HepG2 (cell line): ENCODE measurements around the gene TRPM1. TPM values are rescaled to one million over a fixed set of nuclear protein-coding genes. Genes with fewer than 3 reads are reported as not detected.

Experiments used
- CBX5 ChIP-seq: sonication (generic); formaldehyde crosslinking; IDR thresholded peaks from 2 replicates; pipeline ENCODE4 v1.4.0; 2020; ENCODE audit warnings: missing genetic modification reagents, borderline replicate concordance
- CC2D1A ChIP-seq: sonication (generic); formaldehyde crosslinking; IDR thresholded peaks from 2 replicates; pipeline ENCODE4 v1.8.1; 2023; ENCODE audit warnings: mild to moderate bottlenecking, missing genetic modification reagents
- FOXK2 ChIP-seq: fragments of 450-650 bp; IDR thresholded peaks from 2 replicates; pipeline ENCODE4 v1.6.1; 2016
- GZF1 ChIP-seq: sonication (generic); formaldehyde crosslinking; IDR thresholded peaks from 2 replicates; pipeline ENCODE4 v1.5.1; 2020; ENCODE audit warnings: mild to moderate bottlenecking, missing genetic modification reagents
- IKZF1 ChIP-seq: fragments of 450-650 bp; IDR thresholded peaks from 2 replicates; pipeline ENCODE4 v1.7.1; 2016
- SNAI1 ChIP-seq: sonication (generic); formaldehyde crosslinking; IDR thresholded peaks from 2 replicates; pipeline ENCODE4 v1.5.0; 2020; ENCODE audit warnings: mild to moderate bottlenecking, missing genetic modification reagents, borderline replicate concordance
- SP1 ChIP-seq, 2 experiments: fragments of 450-650 bp in 1 of 2; sonication (generic) in 1 of 2; formaldehyde crosslinking in 1 of 2; IDR thresholded peaks; 2 replicates each; pipeline versions ENCODE4 v1.4.0 to v1.6.1; 2016 to 2020; ENCODE audit warnings: missing genetic modification reagents in 1 of 2
- SP140L ChIP-seq: sonication (generic); formaldehyde crosslinking; IDR thresholded peaks from 2 replicates; pipeline ENCODE4 v1.4.0; 2020; ENCODE audit warnings: missing genetic modification reagents, borderline replicate concordance
- STAT5B ChIP-seq: sonication (generic); formaldehyde crosslinking; IDR thresholded peaks from 2 replicates; pipeline ENCODE4 v1.4.0; 2020; ENCODE audit warnings: missing genetic modification reagents
- SYNCRIP ChIP-seq: fragments of 200-400 bp; formaldehyde crosslinking; IDR thresholded peaks from 2 replicates; pipeline ENCODE4 v1.6.1; 2018; ENCODE audit warnings: mild to moderate bottlenecking, low read depth, low read length; ENCODE audit not compliant: insufficient read depth
- TCF12 ChIP-seq, 2 experiments: fragments of 450-650 bp in 1 of 2; sonication (generic) in 1 of 2; formaldehyde crosslinking in 1 of 2; IDR thresholded peaks; 2 replicates each; pipeline versions ENCODE4 v1.6.1 to v1.8.0; 2017 to 2022; ENCODE audit warnings: antibody characterized with exemption in 1 of 2, mild to moderate bottlenecking in 1 of 2, missing genetic modification reagents in 1 of 2, moderate library complexity in 1 of 2
- TCF7 ChIP-seq: sonication (generic); IDR thresholded peaks from 2 replicates; pipeline ENCODE4 v1.6.1; 2016; ENCODE audit warnings: antibody characterized with exemption, low read depth
- ZC3H4 ChIP-seq: sonication (generic); formaldehyde crosslinking; IDR thresholded peaks from 2 replicates; pipeline ENCODE4 v1.4.0; 2020; ENCODE audit warnings: missing genetic modification reagents, borderline replicate concordance
- ZMAT3 ChIP-seq: sonication (generic); formaldehyde crosslinking; conservative IDR thresholded peaks from 2 replicates; pipeline ENCODE4 v1.7.0; 2021; ENCODE audit warnings: missing genetic modification reagents
- ZNF10 ChIP-seq: sonication (generic); formaldehyde crosslinking; IDR thresholded peaks from 2 replicates; pipeline ENCODE4 v1.4.0; 2020; ENCODE audit warnings: mild to moderate bottlenecking, low read depth, missing genetic modification reagents, borderline replicate concordance
- ZNF180 ChIP-seq: sonication (generic); formaldehyde crosslinking; IDR thresholded peaks from 2 replicates; pipeline ENCODE4 v1.4.0; 2020; ENCODE audit warnings: low read depth, missing genetic modification reagents, borderline replicate concordance
- ZNF24 ChIP-seq: fragments of 450-650 bp; IDR thresholded peaks from 2 replicates; pipeline ENCODE4 v1.6.1; 2017; ENCODE audit warnings: antibody characterized with exemption, mild to moderate bottlenecking
- ZNF263 ChIP-seq: sonication (generic); formaldehyde crosslinking; IDR thresholded peaks from 2 replicates; pipeline ENCODE4 v1.4.0; 2020; ENCODE audit warnings: missing genetic modification reagents
- ZNF446 ChIP-seq: sonication (generic); formaldehyde crosslinking; IDR thresholded peaks from 2 replicates; pipeline ENCODE4 v1.5.0; 2020; ENCODE audit warnings: mild to moderate bottlenecking, missing genetic modification reagents
- ZNF550 ChIP-seq: sonication (generic); formaldehyde crosslinking; IDR thresholded peaks from 2 replicates; pipeline ENCODE4 v1.4.0; 2020; ENCODE audit warnings: mild to moderate bottlenecking, missing genetic modification reagents, borderline replicate concordance
- ZNF557 ChIP-seq: sonication (generic); formaldehyde crosslinking; IDR thresholded peaks from 2 replicates; pipeline ENCODE4 v1.4.0; 2020; ENCODE audit warnings: missing genetic modification reagents
- ZNF749 ChIP-seq: sonication (generic); formaldehyde crosslinking; IDR thresholded peaks from 2 replicates; pipeline ENCODE4 v1.8.0; 2022; ENCODE audit warnings: mild to moderate bottlenecking, missing genetic modification reagents, moderate library complexity, borderline replicate concordance
- ZNF768 ChIP-seq: sonication (generic); formaldehyde crosslinking; IDR thresholded peaks from 2 replicates; pipeline ENCODE4 v1.4.0; 2020; ENCODE audit warnings: missing genetic modification reagents
- ZNF792 ChIP-seq: IDR thresholded peaks from 2 replicates; pipeline ENCODE4 v1.6.1; 2016
- ZNF878 ChIP-seq: sonication (generic); formaldehyde crosslinking; IDR thresholded peaks from 2 replicates; pipeline ENCODE4 v1.8.1; 2023; ENCODE audit warnings: mild to moderate bottlenecking, missing genetic modification reagents, moderate library complexity
- polyA plus RNA-seq, 8 experiments: library from polyadenylated mRNA; depleted of rRNA in 3 of 8; stranded (reverse) in 7 of 8; unstranded in 1 of 8; fragments of >200 nt; fragmentation: Illumina TruSeq in 4 of 8; extraction: Trizol in 4 of 8; gene quantifications; 2 replicates each; pipeline versions ENCODE4 v1.2.1 to v1.2.3, GENCODE V29; 2011 to 2016; ENCODE audit warnings: low read depth in 4 of 8, missing spikeins in 1 of 8, mixed read lengths in 1 of 8; ENCODE audit not compliant: insufficient read depth in 1 of 8
- total RNA-seq, 5 experiments: library from RNA; depleted of rRNA; stranded (reverse); fragments of >200 nt; fragmentation: Illumina TruSeq; extraction: Trizol; gene quantifications; 2 replicates each; pipeline ENCODE4 v1.2.3, GENCODE V29; 2016; ENCODE audit warnings: low read depth in 1 of 5
- TF ChIP-seq, protein P1 (sequence below): sonication (generic); formaldehyde crosslinking; IDR thresholded peaks from 2 replicates; pipeline ENCODE4 v1.5.1; 2020; ENCODE audit warnings: mild to moderate bottlenecking, missing genetic modification reagents, moderate library complexity
- TF ChIP-seq, protein P2 (sequence below): IDR thresholded peaks from 2 replicates; pipeline ENCODE4 v1.6.1; 2016; ENCODE audit warnings: mild to moderate bottlenecking, missing biosample characterization, missing genetic modification reagents
- TF ChIP-seq, protein P3 (sequence below): sonication (generic); IDR thresholded peaks from 2 replicates; pipeline ENCODE4 v1.6.1; 2016; ENCODE audit warnings: low read depth, borderline replicate concordance

The TRPM1 gene
- total and polyA plus RNA-seq, 2 of the 13 experiments (the other 11 are each of a cell fraction or from before 2014, with no cell fraction given), result not detected

DNA sequence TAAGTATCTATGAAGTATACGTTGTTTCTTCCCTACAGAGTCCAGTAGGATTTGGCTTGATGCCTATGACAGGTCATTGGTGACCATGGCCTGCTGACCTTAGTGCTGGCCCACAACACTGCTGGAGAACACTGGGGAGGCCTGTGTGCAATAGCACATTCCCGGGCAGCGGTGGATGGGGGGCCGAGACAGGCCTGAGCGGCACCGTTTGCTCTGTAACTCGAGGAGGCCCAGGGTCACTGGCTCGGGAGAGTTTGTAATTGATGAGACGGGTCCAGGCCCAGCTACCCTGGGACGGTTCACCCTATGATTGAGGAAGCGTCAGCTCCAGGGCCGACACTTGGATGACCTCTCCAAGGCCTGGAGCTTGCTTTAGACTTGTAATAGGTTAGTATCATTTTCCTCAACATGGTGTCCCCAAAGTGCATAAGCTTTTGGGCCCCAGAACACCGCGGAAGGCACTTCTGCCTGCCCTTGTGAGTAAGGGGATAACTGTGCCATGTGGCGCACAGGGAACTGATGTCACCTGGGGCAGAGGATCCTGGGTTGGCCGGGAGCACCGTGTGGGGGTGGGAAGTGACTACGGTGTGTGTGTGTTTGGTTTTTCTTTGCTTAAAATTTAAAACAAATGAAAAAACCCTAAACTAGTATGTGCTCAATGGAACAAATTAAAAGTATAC is 12.0 kb downstream of the TRPM1 start (continued):
- TF ChIP-seq SYNCRIP (no peak), ZNF446 (CRISPR knock-in tag) (no peak), GZF1 (CRISPR knock-in tag) (no peak), ZNF878 (CRISPR knock-in tag) (no peak), TCF12 (IDR thresholded peaks at IDR 0.05) (no peak), TCF12 (CRISPR knock-in tag; IDR thresholded peaks at IDR 0.05) (no peak), ZMAT3 (no peak), FOXK2 (no peak), SP140L (CRISPR knock-in tag) (no peak), ZNF10 (no peak), TCF7 (peak; percentile 68; the same call in 1 of the 2 replicates), ZNF557 (CRISPR knock-in tag) (no peak), SNAI1 (no peak), ZC3H4 (CRISPR knock-in tag) (no peak), ZNF263 (CRISPR knock-in tag) (no peak), STAT5B (CRISPR knock-in tag) (no peak), ZNF749 (CRISPR knock-in tag) (0 out of 2 replicates have a peak, but pooled peaks have one; percentile 38), CC2D1A (CRISPR knock-in tag) (no peak), ZNF24 (no peak), ZNF768 (CRISPR knock-in tag) (no peak), ZNF550 (CRISPR knock-in tag) (no peak), SP1 (IDR thresholded peaks at IDR 0.05) (no peak), SP1 (CRISPR knock-in tag; IDR thresholded peaks at IDR 0.05) (no peak), CBX5 (CRISPR knock-in tag) (peak; percentile 52; the same call in 1 of the 2 replicates), ZNF180 (no peak), IKZF1 (no peak), ZNF792 (CRISPR knock-in tag) (no peak)
- TF ChIP-seq, protein P1, sequence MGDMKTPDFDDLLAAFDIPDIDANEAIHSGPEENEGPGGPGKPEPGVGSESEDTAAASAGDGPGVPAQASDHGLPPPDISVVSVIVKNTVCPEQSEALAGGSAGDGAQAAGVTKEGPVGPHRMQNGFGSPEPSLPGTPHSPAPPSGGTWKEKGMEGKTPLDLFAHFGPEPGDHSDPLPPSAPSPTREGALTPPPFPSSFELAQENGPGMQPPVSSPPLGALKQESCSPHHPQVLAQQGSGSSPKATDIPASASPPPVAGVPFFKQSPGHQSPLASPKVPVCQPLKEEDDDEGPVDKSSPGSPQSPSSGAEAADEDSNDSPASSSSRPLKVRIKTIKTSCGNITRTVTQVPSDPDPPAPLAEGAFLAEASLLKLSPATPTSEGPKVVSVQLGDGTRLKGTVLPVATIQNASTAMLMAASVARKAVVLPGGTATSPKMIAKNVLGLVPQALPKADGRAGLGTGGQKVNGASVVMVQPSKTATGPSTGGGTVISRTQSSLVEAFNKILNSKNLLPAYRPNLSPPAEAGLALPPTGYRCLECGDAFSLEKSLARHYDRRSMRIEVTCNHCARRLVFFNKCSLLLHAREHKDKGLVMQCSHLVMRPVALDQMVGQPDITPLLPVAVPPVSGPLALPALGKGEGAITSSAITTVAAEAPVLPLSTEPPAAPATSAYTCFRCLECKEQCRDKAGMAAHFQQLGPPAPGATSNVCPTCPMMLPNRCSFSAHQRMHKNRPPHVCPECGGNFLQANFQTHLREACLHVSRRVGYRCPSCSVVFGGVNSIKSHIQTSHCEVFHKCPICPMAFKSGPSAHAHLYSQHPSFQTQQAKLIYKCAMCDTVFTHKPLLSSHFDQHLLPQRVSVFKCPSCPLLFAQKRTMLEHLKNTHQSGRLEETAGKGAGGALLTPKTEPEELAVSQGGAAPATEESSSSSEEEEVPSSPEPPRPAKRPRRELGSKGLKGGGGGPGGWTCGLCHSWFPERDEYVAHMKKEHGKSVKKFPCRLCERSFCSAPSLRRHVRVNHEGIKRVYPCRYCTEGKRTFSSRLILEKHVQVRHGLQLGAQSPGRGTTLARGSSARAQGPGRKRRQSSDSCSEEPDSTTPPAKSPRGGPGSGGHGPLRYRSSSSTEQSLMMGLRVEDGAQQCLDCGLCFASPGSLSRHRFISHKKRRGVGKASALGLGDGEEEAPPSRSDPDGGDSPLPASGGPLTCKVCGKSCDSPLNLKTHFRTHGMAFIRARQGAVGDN (CRISPR knock-in tag), result peak; percentile 76
- TF ChIP-seq, protein P2, sequence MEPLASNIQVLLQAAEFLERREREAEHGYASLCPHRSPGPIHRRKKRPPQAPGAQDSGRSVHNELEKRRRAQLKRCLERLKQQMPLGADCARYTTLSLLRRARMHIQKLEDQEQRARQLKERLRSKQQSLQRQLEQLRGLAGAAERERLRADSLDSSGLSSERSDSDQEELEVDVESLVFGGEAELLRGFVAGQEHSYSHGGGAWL, result no peak
- TF ChIP-seq, protein P3, sequence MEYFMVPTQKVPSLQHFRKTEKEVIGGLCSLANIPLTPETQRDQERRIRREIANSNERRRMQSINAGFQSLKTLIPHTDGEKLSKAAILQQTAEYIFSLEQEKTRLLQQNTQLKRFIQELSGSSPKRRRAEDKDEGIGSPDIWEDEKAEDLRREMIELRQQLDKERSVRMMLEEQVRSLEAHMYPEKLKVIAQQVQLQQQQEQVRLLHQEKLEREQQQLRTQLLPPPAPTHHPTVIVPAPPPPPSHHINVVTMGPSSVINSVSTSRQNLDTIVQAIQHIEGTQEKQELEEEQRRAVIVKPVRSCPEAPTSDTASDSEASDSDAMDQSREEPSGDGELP, result peak; percentile 23; the same call in 1 of the 2 replicates
